Epithelial cell of esophagus (primary cell): ENCODE results near the gene ABL2.
A peak's percentile ranks its signal among the peaks of the same experiment; 100 is the strongest.
"Not testable (repeated sequence)": the region's sequence is repeated elsewhere in the genome, so short reads cannot be mapped to it uniquely, and the experiment has no call there.

ENCODE experiments used
- DNase-seq: peaks from one replicate; pipeline ENCODE4 v3.0.0; 2010; ENCODE audit warnings: low read depth
- H3K4me3 ChIP-seq: 2 replicates; pipeline ENCODE4 v1.5.1; 2011; ENCODE audit warnings: mild to moderate bottlenecking, low read length, control low read depth
- CTCF ChIP-seq: IDR thresholded peaks from 2 replicates; pipeline ENCODE4 v1.5.1; 2011; ENCODE audit warnings: low read depth, mild to moderate bottlenecking, low read length, control low read depth, inconsistent platforms; ENCODE audit not compliant: insufficient read depth; ENCODE audit errors: missing control alignments

Gene ABL2

GRCh38 chr1:179234863-179235262, 5.4 kb upstream of the ABL2 start:
- DNase-seq, result no peak
- no peak for TF ChIP-seq CTCF
- no peak overlapping the region for H3K4me3 ChIP-seq

GRCh38 chr1:179231923-179232322, 2.4 kb upstream of the ABL2 start:
- no peak overlapping the region for H3K4me3 ChIP-seq
- DNase-seq, result peak; percentile 37
- TF ChIP-seq CTCF, result no peak

- H3K4me3 ChIP-seq, result no peak overlapping the region
- TF ChIP-seq CTCF, result no peak
- no peak for DNase-seq
Observed at GRCh38 chr1:179230721-179231120, 1.2 kb upstream of the ABL2 start.

- no peak for TF ChIP-seq CTCF
- peak; percentile 59 for DNase-seq
- peak overlapping the region; percentile 46 for H3K4me3 ChIP-seq
Observed at GRCh38 chr1:179230251-179230650, 774 bp upstream of the ABL2 start.

- H3K4me3 ChIP-seq, result peak overlapping the region; percentile 65
- TF ChIP-seq CTCF, result no peak
- DNase-seq, result peak; percentile 30
Observed at GRCh38 chr1:179228783-179229213, 679 bp downstream of the ABL2 start.

- no peak for TF ChIP-seq CTCF
- no peak for DNase-seq
- no peak overlapping the region for H3K4me3 ChIP-seq
Observed at GRCh38 chr1:179226738-179227137, 2.7 kb downstream of the ABL2 start.

GRCh38 chr1:179224466-179224865, 5.0 kb downstream of the ABL2 start:
- H3K4me3 ChIP-seq, DNase-seq: not testable (repeated sequence)

GRCh38 chr1:179221121-179221520, 8.4 kb downstream of the ABL2 start:
- not testable (repeated sequence) for DNase-seq, H3K4me3 ChIP-seq
